GM12878 (cell line): ENCODE measurements around the gene HTR3E. TPM values are rescaled to one million over a fixed set of nuclear protein-coding genes. Genes with fewer than 3 reads are reported as not detected.

Experiments
- polyA plus RNA-seq, 11 experiments: library from polyadenylated mRNA; depleted of rRNA in 4 of 11; unstranded in 6 of 11; stranded (reverse) in 5 of 11; fragments of >200 nt; fragmentation: Nextera tagmentation in 4 of 11; fragmentation: Illumina TruSeq in 1 of 11; extraction: Ambion mirVana in 4 of 11; extraction: Trizol in 1 of 11; gene quantifications; 1 replicate in 1 of 11; 2 replicates in 10 of 11; pipeline versions ENCODE4 v1.2.1 to v1.2.3, GENCODE V29; 2011 to 2016; ENCODE audit warnings: inconsistent platforms in 2 of 11, missing spikeins in 2 of 11, low read depth in 1 of 11
- small RNA-seq: library from RNA; depleted of rRNA; stranded (forward); fragments of <200 nt; gene quantifications from one replicate; pipeline ENCODE3, GENCODE V24; 2014
- total RNA-seq, 4 experiments: library from RNA; depleted of rRNA in 3 of 4; stranded (reverse); fragments of >200 nt in 3 of 4; fragmentation: Illumina TruSeq in 1 of 4; extraction: Trizol in 1 of 4; gene quantifications; 2 replicates each; pipeline versions ENCODE4 v1.2.1 to v1.2.3, GENCODE V29; 2013 to 2021

Gene HTR3E
- total and polyA plus RNA-seq, 10 of the 15 experiments (the other 5 are each of a cell fraction or from before 2014, with no cell fraction given): not detected

Small RNA genes within 50 kb of the gene (small RNA-seq; reads per million reads assigned to genes)
- not detected for gene RF00019

Other genes with a start within 250 kb of the HTR3E start
Only the 7 nearest of the 16 such genes appear.
- gene ABCC5, start 79.2 kb upstream of the HTR3E start, total RNA-seq (2014; rRNA removed): 6.0 and 7.1 TPM in 2 replicates
- gene ABCC5, start 79.2 kb upstream of the HTR3E start, total RNA-seq (2014; rRNA removed; fragmentation: Illumina TruSeq; extraction: Trizol): 5.9 and 6.3 TPM in 2 replicates
- 9.9 and 14.4 TPM in 2 replicates for gene ABCC5, start 79.2 kb upstream of the HTR3E start, total RNA-seq (2021)
- 14.7 and 17.8 TPM in 2 replicates for gene ABCC5, start 79.2 kb upstream of the HTR3E start, polyA plus RNA-seq (2011; rRNA removed)
- gene ABCC5, start 79.2 kb upstream of the HTR3E start, polyA plus RNA-seq (2014; fragmentation: Illumina TruSeq; extraction: Trizol): 7.8 and 9.6 TPM in 2 replicates
- gene ABCC5, start 79.2 kb upstream of the HTR3E start, polyA plus RNA-seq (2014; fragmentation: Nextera tagmentation; extraction: Ambion mirVana): 1 to 10 TPM; 6.1 to 7.2 TPM
- gene ABCC5, start 79.2 kb upstream of the HTR3E start, polyA plus RNA-seq (2014; rRNA removed): 9.7 and 10.4 TPM in 2 replicates
- gene ABCC5, start 79.2 kb upstream of the HTR3E start, polyA plus RNA-seq (2016; fragmentation: Nextera tagmentation; extraction: Ambion mirVana): 10 to 100 TPM; 11.0 to 11.4 TPM
- not detected in 2 replicates for gene HTR3D, start 65.3 kb upstream of the HTR3E start, total RNA-seq (2014; rRNA removed)
- not detected in 2 replicates for gene HTR3D, start 65.3 kb upstream of the HTR3E start, total RNA-seq (2014; rRNA removed; fragmentation: Illumina TruSeq; extraction: Trizol)
- not detected in 2 replicates for gene HTR3D, start 65.3 kb upstream of the HTR3E start, total RNA-seq (2021)
- not detected in 2 replicates for gene HTR3D, start 65.3 kb upstream of the HTR3E start, polyA plus RNA-seq (2011; rRNA removed)
- gene HTR3D, start 65.3 kb upstream of the HTR3E start, polyA plus RNA-seq (2014; fragmentation: Illumina TruSeq; extraction: Trizol): not detected in 2 replicates
- gene HTR3D, start 65.3 kb upstream of the HTR3E start, polyA plus RNA-seq (2014; fragmentation: Nextera tagmentation; extraction: Ambion mirVana): not detected
- not detected in 2 replicates for gene HTR3D, start 65.3 kb upstream of the HTR3E start, polyA plus RNA-seq (2014; rRNA removed)
- not detected for gene HTR3D, start 65.3 kb upstream of the HTR3E start, polyA plus RNA-seq (2016; fragmentation: Nextera tagmentation; extraction: Ambion mirVana)
- not detected in 2 replicates for gene HTR3C, start 44.0 kb upstream of the HTR3E start, total RNA-seq (2014; rRNA removed)
- gene HTR3C, start 44.0 kb upstream of the HTR3E start, total RNA-seq (2014; rRNA removed; fragmentation: Illumina TruSeq; extraction: Trizol): not detected in 2 replicates
- not detected in 2 replicates for gene HTR3C, start 44.0 kb upstream of the HTR3E start, total RNA-seq (2021)
- not detected in 2 replicates for gene HTR3C, start 44.0 kb upstream of the HTR3E start, polyA plus RNA-seq (2011; rRNA removed)
- gene HTR3C, start 44.0 kb upstream of the HTR3E start, polyA plus RNA-seq (2014; fragmentation: Illumina TruSeq; extraction: Trizol): not detected in 2 replicates
- not detected for gene HTR3C, start 44.0 kb upstream of the HTR3E start, polyA plus RNA-seq (2014; fragmentation: Nextera tagmentation; extraction: Ambion mirVana)
- gene HTR3C, start 44.0 kb upstream of the HTR3E start, polyA plus RNA-seq (2014; rRNA removed): not detected in 2 replicates
- not detected for gene HTR3C, start 44.0 kb upstream of the HTR3E start, polyA plus RNA-seq (2016; fragmentation: Nextera tagmentation; extraction: Ambion mirVana)
- gene EIF2B5, start 38.3 kb downstream of the HTR3E start, total RNA-seq (2014; rRNA removed): 50.9 and 53.9 TPM in 2 replicates
- 46.1 and 50.4 TPM in 2 replicates for gene EIF2B5, start 38.3 kb downstream of the HTR3E start, total RNA-seq (2014; rRNA removed; fragmentation: Illumina TruSeq; extraction: Trizol)
- gene EIF2B5, start 38.3 kb downstream of the HTR3E start, total RNA-seq (2021): 44.9 and 50.7 TPM in 2 replicates
- gene EIF2B5, start 38.3 kb downstream of the HTR3E start, polyA plus RNA-seq (2011; rRNA removed): 49.7 and 58.5 TPM in 2 replicates
- gene EIF2B5, start 38.3 kb downstream of the HTR3E start, polyA plus RNA-seq (2014; fragmentation: Illumina TruSeq; extraction: Trizol): 53.5 and 55.9 TPM in 2 replicates
- gene EIF2B5, start 38.3 kb downstream of the HTR3E start, polyA plus RNA-seq (2014; fragmentation: Nextera tagmentation; extraction: Ambion mirVana): 10 to 100 TPM; 13.7 to 23.6 TPM
- 65.1 and 72.4 TPM in 2 replicates for gene EIF2B5, start 38.3 kb downstream of the HTR3E start, polyA plus RNA-seq (2014; rRNA removed)
- 10 to 100 TPM; 79.2 to 82.7 TPM for gene EIF2B5, start 38.3 kb downstream of the HTR3E start, polyA plus RNA-seq (2016; fragmentation: Nextera tagmentation; extraction: Ambion mirVana)
- gene DVL3, start 58.3 kb downstream of the HTR3E start, total RNA-seq (2014; rRNA removed): 15.6 and 19.4 TPM in 2 replicates
- gene DVL3, start 58.3 kb downstream of the HTR3E start, total RNA-seq (2014; rRNA removed; fragmentation: Illumina TruSeq; extraction: Trizol): 8.1 and 9.1 TPM in 2 replicates
- gene DVL3, start 58.3 kb downstream of the HTR3E start, total RNA-seq (2021): 34.3 and 39.7 TPM in 2 replicates
- 18.7 and 25.9 TPM in 2 replicates for gene DVL3, start 58.3 kb downstream of the HTR3E start, polyA plus RNA-seq (2011; rRNA removed)
- 13.8 and 19.1 TPM in 2 replicates for gene DVL3, start 58.3 kb downstream of the HTR3E start, polyA plus RNA-seq (2014; fragmentation: Illumina TruSeq; extraction: Trizol)
- 1 to 10 TPM; 2.2 to 2.4 TPM for gene DVL3, start 58.3 kb downstream of the HTR3E start, polyA plus RNA-seq (2014; fragmentation: Nextera tagmentation; extraction: Ambion mirVana)
- 33.0 and 34.0 TPM in 2 replicates for gene DVL3, start 58.3 kb downstream of the HTR3E start, polyA plus RNA-seq (2014; rRNA removed)
- gene DVL3, start 58.3 kb downstream of the HTR3E start, polyA plus RNA-seq (2016; fragmentation: Nextera tagmentation; extraction: Ambion mirVana): 1 to 10 TPM; 6.8 to 9.8 TPM
- gene AP2M1, start 77.8 kb downstream of the HTR3E start, total RNA-seq (2014; rRNA removed): 148 and 159 TPM in 2 replicates
- 110 and 115 TPM in 2 replicates for gene AP2M1, start 77.8 kb downstream of the HTR3E start, total RNA-seq (2014; rRNA removed; fragmentation: Illumina TruSeq; extraction: Trizol)
- 180 and 191 TPM in 2 replicates for gene AP2M1, start 77.8 kb downstream of the HTR3E start, total RNA-seq (2021)
- 163 and 269 TPM in 2 replicates for gene AP2M1, start 77.8 kb downstream of the HTR3E start, polyA plus RNA-seq (2011; rRNA removed)
- gene AP2M1, start 77.8 kb downstream of the HTR3E start, polyA plus RNA-seq (2014; fragmentation: Illumina TruSeq; extraction: Trizol): 120 and 164 TPM in 2 replicates
- gene AP2M1, start 77.8 kb downstream of the HTR3E start, polyA plus RNA-seq (2014; fragmentation: Nextera tagmentation; extraction: Ambion mirVana): 10 to 100 TPM; 65.6 to 68.9 TPM
- 156 and 174 TPM in 2 replicates for gene AP2M1, start 77.8 kb downstream of the HTR3E start, polyA plus RNA-seq (2014; rRNA removed)
- 100 to 1,000 TPM; 340 to 356 TPM for gene AP2M1, start 77.8 kb downstream of the HTR3E start, polyA plus RNA-seq (2016; fragmentation: Nextera tagmentation; extraction: Ambion mirVana)
- 46.6 and 49.4 TPM in 2 replicates for gene ABCF3, start 89.1 kb downstream of the HTR3E start, total RNA-seq (2014; rRNA removed)
- 25.7 and 25.8 TPM in 2 replicates for gene ABCF3, start 89.1 kb downstream of the HTR3E start, total RNA-seq (2014; rRNA removed; fragmentation: Illumina TruSeq; extraction: Trizol)
- 56.1 and 61.8 TPM in 2 replicates for gene ABCF3, start 89.1 kb downstream of the HTR3E start, total RNA-seq (2021)
- 30.8 and 44.4 TPM in 2 replicates for gene ABCF3, start 89.1 kb downstream of the HTR3E start, polyA plus RNA-seq (2011; rRNA removed)
- gene ABCF3, start 89.1 kb downstream of the HTR3E start, polyA plus RNA-seq (2014; fragmentation: Illumina TruSeq; extraction: Trizol): 21.0 and 36.9 TPM in 2 replicates
- 1 to 10 TPM; 6.1 to 8.1 TPM for gene ABCF3, start 89.1 kb downstream of the HTR3E start, polyA plus RNA-seq (2014; fragmentation: Nextera tagmentation; extraction: Ambion mirVana)
- 70.6 and 81.7 TPM in 2 replicates for gene ABCF3, start 89.1 kb downstream of the HTR3E start, polyA plus RNA-seq (2014; rRNA removed)
- gene ABCF3, start 89.1 kb downstream of the HTR3E start, polyA plus RNA-seq (2016; fragmentation: Nextera tagmentation; extraction: Ambion mirVana): 10 to 100 TPM; 66.8 to 71.3 TPM